Dermis blood vessel endothelial cell (primary cell): Measurements from ENCODE around the gene RAG2. TPM values are rescaled to one million over a fixed set of nuclear protein-coding genes. Genes with fewer than 3 reads are reported as not detected.

Source experiments
- total RNA-seq: library from RNA; depleted of rRNA; stranded (reverse); fragments of >200 nt; gene quantifications from 2 replicates; pipeline ENCODE4 v1.2.3, GENCODE V29; 2014

RAG2 gene
- total RNA-seq, 1 donor from 2014 or later = not detected

Other genes starting within 250 kb of the RAG2 start
- gene TRAF6, start 88.0 kb downstream of the RAG2 start, total RNA-seq = 10.7 and 13.6 TPM in 2 replicates
- gene RAG1, start 30.2 kb downstream of the RAG2 start, total RNA-seq = 1.0 and 1.3 TPM in 2 replicates
- gene IFTAP, start 3.7 kb downstream of the RAG2 start, total RNA-seq = 30.9 and 34.0 TPM in 2 replicates